ENCODE measurements around the gene NBPF11. TPM values are rescaled to one million over a fixed set of nuclear protein-coding genes. Genes with fewer than 3 reads are reported as not detected.
"Not testable (repeated sequence)": the region's sequence is repeated elsewhere in the genome, so short reads cannot be mapped to it uniquely, and the experiment has no call there.

NBPF11 gene
- polyA plus RNA-seq, 1 donor from 2014 or later = 9.3 TPM

DNA sequence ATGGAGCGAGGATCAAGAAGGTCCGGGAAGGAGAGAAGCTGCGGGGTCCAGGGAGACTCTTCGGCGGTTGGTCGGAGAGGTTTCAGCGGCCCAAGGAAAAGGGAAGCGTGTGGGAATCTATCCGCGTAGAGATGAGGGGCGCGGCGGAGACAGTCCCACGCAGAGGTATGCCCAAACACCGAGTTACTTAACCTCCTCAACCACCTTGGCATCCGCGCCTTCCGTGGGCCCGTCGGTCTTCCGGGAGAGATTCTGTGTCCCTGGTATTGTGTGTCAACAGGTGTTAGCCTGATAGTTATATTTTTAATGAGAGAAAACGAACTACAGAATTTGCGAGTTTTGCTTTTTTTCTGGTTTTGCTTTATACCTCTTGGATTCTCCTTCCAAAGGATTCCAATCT is 5.7 kb upstream of the NBPF11 start:
- Mint-ChIP-seq H3K4me1 (peaks cover 6 to 18% (median 12%) of the 10 kb centered on the region in 3 donors), H3K4me3 (peak overlapping the region; percentile 68 to 86 (median 81))
- H3K27ac Mint-ChIP-seq, H3K27me3 Mint-ChIP-seq, H3K36me3 Mint-ChIP-seq, H3K9me3 Mint-ChIP-seq: not testable (repeated sequence)

- H3K27ac Mint-ChIP-seq = peak overlapping the region; percentile 10 to 93 (median 78)
- not testable (repeated sequence) for H3K9me3 Mint-ChIP-seq, H3K27me3 Mint-ChIP-seq, H3K36me3 Mint-ChIP-seq
- H3K4me1 Mint-ChIP-seq = peaks cover 7 to 26% (median 15%) of the 10 kb centered on the region in 3 donors
- peak overlapping the region; percentile 82 to 90 (median 86) for H3K4me3 Mint-ChIP-seq
Observed at GRCh38 chr1:148155494-148156275, 3.6 kb upstream of the NBPF11 start.

GRCh38 chr1:148152795-148153194 is 714 bp upstream of the NBPF11 start:
- Mint-ChIP-seq H3K4me1 (peaks cover 7 to 21% (median 10%) of the 10 kb centered on the region in 3 donors), H3K4me3 (peak overlapping the region; percentile 28 to 72 (median 44)), H3K27ac (peak overlapping the region in 1 of 3 donors; percentile 71)
- H3K36me3 Mint-ChIP-seq, H3K27me3 Mint-ChIP-seq, H3K9me3 Mint-ChIP-seq: not testable (repeated sequence)

GRCh38 chr1:148151371-148151819 is 686 bp downstream of the NBPF11 start:
- H3K27ac Mint-ChIP-seq = peak overlapping the region in 2 of 3 donors; percentile 92 to 97
- not testable (repeated sequence) for H3K9me3 Mint-ChIP-seq, H3K36me3 Mint-ChIP-seq, H3K27me3 Mint-ChIP-seq
- H3K4me3 Mint-ChIP-seq = peak overlapping the region; percentile 96 to 100 (median 100)
- H3K4me1 Mint-ChIP-seq = peaks cover 7 to 21% (median 10%) of the 10 kb centered on the region in 3 donors

DNA sequence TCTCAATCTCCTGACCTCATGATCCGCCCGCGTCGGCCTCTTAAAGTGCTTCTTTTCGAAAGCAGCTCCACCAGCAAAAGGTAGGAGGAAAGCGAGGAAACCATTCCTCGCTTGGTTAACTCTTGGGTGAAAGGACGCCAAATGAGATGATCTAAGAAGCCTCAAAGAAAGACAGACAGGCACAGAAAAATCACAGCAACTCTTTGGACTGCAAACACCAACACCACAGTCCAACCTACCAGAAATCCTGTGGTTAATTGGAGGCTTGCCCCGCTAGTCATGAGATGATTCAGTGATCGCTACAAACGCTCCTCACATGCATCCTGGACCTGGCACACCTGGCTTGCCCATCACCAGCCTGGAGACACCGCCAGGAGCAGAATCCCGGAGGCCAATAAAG is 1.1 kb downstream of the NBPF11 start:
- not testable (repeated sequence) for H3K36me3 Mint-ChIP-seq, H3K27me3 Mint-ChIP-seq, H3K9me3 Mint-ChIP-seq
- Mint-ChIP-seq H3K4me3 (peak overlapping the region; percentile 96 to 100 (median 100)), H3K27ac (peak overlapping the region in 2 of 3 donors; percentile 65 to 81), H3K4me1 (peaks cover 4 to 17% (median 9%) of the 10 kb centered on the region in 3 donors)

DNA sequence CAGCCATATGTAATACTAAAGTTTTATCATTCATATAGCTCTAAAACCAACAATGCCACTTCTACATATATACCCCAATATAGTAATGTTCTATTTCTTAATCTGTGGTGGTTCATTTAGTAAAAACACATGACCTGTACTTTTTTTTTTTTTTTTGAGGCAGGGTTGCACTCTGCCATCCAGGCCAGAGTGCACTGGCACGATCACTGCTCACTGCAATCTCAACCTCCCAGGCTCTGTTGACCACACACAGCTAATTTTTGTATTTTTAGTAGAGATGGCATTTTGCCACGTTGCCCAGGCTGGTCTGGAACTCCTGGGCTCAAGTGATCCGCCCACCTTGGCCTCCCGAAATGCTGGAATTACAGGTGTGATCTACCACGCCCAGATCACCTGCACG is 2.1 kb downstream of the NBPF11 start:
- H3K4me3 Mint-ChIP-seq = peak overlapping the region in 1 of 4 donors; percentile 16

GRCh38 chr1:148149050-148149815 is 2.8 kb downstream of the NBPF11 start:
- not testable (repeated sequence) for H3K36me3 Mint-ChIP-seq, H3K27me3 Mint-ChIP-seq, H3K4me3 Mint-ChIP-seq, H3K9me3 Mint-ChIP-seq, H3K4me1 Mint-ChIP-seq, H3K27ac Mint-ChIP-seq

More for the DNA sequence above, 2.1 kb downstream of the NBPF11 start:
- not testable (repeated sequence) for H3K27me3 Mint-ChIP-seq, H3K36me3 Mint-ChIP-seq, H3K4me1 Mint-ChIP-seq, H3K27ac Mint-ChIP-seq, H3K9me3 Mint-ChIP-seq

- H3K4me3 Mint-ChIP-seq, H3K27ac Mint-ChIP-seq, H3K36me3 Mint-ChIP-seq, H3K27me3 Mint-ChIP-seq, H3K4me1 Mint-ChIP-seq, H3K9me3 Mint-ChIP-seq: not testable (repeated sequence)
Observed at GRCh38 chr1:148147052-148147838, 4.8 kb downstream of the NBPF11 start.

DNA sequence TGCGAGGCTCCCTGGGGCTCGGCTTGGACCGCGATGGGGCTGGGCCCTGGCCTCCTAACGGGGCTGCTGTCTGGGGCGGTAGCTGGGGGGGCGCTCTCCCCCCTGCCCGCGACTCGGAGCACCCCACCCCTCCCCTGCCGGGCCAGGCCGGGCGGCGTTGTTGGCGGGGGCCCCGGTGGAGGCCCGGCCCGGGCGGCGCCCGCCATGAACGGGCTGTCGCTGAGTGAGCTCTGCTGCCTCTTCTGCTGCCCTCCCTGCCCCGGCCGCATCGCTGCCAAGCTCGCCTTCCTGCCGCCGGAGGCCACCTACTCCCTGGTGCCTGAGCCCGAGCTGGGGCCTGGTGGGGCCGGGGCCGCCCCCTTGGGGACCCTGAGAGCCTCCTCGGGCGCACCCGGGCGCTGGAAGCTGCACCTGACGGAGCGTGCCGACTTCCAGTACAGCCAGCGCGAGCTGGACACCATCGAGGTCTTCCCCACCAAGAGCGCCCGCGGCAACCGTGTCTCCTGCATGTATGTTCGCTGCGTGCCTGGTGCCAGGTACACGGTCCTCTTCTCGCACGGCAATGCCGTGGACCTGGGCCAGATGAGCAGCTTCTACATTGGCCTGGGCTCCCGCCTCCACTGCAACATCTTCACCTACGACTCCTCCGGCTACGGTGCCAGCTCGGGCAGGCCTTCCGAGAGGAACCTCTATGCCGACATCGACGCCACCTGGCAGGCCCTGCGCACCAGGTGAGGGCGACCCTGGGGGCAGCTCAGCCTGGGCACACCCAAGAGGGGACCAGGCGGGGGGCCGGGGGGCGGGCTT is 5.7 kb downstream of the NBPF11 start:
- H3K9me3 Mint-ChIP-seq, H3K27ac Mint-ChIP-seq, H3K36me3 Mint-ChIP-seq, H3K4me1 Mint-ChIP-seq, H3K4me3 Mint-ChIP-seq, H3K27me3 Mint-ChIP-seq: not testable (repeated sequence)

DNA sequence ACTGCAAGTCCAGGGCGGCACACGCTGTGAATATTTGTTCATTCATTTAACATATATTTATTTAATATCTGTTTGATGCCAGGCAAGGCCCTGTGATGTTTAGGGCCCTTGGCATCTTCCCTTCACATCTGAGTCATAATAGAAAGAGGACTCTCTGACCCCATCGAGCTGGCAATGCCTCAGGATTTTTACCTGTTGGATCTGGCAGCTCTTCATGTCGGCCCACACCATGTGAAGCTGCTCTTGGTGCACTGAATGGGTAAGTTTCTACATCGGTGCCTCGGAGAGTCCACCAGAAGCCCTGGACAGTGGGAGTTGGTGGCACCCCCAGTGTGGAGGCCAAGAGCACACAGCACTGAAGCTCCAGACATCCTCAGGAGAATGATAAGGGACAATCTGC is 8.9 kb downstream of the NBPF11 start:
- not testable (repeated sequence) for H3K36me3 Mint-ChIP-seq

GRCh38 chr1:148141936-148142335 is 10.1 kb downstream of the NBPF11 start:
- H3K9me3 Mint-ChIP-seq, H3K27ac Mint-ChIP-seq, H3K4me1 Mint-ChIP-seq, H3K27me3 Mint-ChIP-seq, H3K36me3 Mint-ChIP-seq: not testable (repeated sequence)
- H3K4me3 Mint-ChIP-seq = peak overlapping the region in 1 of 4 donors; percentile 5

More for the DNA sequence above, 8.9 kb downstream of the NBPF11 start:
- H3K4me1 Mint-ChIP-seq, H3K27ac Mint-ChIP-seq, H3K4me3 Mint-ChIP-seq, H3K27me3 Mint-ChIP-seq, H3K9me3 Mint-ChIP-seq: not testable (repeated sequence)

DNA sequence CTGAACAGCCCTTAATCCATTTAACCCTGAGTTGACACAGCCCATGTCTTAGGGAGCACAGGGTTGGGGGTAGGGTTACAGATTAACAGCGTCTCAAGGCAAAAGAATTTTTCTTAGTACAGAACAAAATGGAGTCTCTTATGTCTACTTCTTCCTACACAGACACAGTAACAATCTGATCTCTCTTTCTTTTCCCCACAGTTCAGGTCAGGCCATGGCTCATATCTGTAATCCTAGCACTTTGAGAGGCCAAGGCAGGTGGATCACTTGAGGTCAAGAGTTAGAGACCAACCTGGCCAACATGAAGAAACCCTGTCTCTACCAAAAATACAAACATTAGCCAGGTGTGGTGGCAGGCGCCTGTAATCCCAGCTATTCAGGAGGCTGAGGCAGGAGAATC is 13.5 kb downstream of the NBPF11 start:
- H3K4me3 Mint-ChIP-seq, H3K9me3 Mint-ChIP-seq, H3K4me1 Mint-ChIP-seq, H3K27ac Mint-ChIP-seq, H3K36me3 Mint-ChIP-seq, H3K27me3 Mint-ChIP-seq: not testable (repeated sequence)

DNA sequence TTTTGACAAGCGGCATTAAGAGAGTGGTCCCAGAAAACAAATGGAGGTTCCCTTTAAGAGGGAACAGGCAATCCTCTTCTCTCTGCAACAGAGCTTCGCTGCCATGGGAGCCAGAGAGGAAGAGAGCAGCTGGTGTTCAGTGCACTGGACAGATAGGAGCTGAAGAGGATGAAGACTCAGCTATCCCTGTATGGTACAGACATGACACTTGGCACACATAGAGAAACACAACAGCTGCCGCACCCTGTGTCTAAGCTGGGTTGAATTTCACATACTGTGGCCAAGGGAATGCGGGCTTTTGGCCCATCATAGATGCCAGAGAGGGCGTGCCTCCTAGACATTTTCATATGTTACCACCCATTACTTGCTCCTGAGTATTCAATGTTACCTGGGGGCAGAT is 29.7 kb downstream of the NBPF11 start:
- H3K36me3 Mint-ChIP-seq, H3K4me3 Mint-ChIP-seq, H3K27me3 Mint-ChIP-seq, H3K27ac Mint-ChIP-seq, H3K9me3 Mint-ChIP-seq, H3K4me1 Mint-ChIP-seq: not testable (repeated sequence)

DNA sequence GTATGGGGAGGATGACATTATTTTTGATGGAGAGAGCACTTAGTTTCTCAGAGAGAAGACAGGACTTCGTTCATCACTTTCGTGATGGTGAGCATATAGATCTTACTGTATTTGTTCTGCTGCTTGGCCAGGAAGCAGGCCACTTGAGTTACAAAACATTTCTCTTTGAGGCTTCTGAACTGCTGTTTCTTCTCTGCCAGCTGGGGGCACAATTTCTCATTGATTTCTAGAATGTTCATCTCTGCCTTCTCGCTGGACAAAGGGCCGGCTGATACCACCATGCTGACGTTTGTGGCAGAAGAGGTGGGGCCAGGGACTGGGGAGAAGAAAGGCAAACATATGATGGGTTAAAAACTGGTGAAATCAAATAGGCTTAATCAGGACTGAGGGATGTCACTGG is 31.7 kb downstream of the NBPF11 start:
- not testable (repeated sequence) for H3K36me3 Mint-ChIP-seq, H3K4me1 Mint-ChIP-seq, H3K27ac Mint-ChIP-seq, H3K27me3 Mint-ChIP-seq, H3K9me3 Mint-ChIP-seq, H3K4me3 Mint-ChIP-seq

- not testable (repeated sequence) for H3K36me3 Mint-ChIP-seq, H3K27me3 Mint-ChIP-seq, H3K4me1 Mint-ChIP-seq, H3K9me3 Mint-ChIP-seq, H3K4me3 Mint-ChIP-seq, H3K27ac Mint-ChIP-seq
Observed at GRCh38 chr1:148095732-148096131, 56.3 kb downstream of the NBPF11 start.
